ENCODE measurements around the gene TOMM40. TPM values are rescaled to one million over a fixed set of nuclear protein-coding genes. Genes with fewer than 3 reads are reported as not detected.

Gene TOMM40
- total and polyA plus RNA-seq, 2 of the 13 experiments (the other 11 are each of a cell fraction or from before 2014, with no cell fraction given) = 72.0 to 110 TPM

DNA sequence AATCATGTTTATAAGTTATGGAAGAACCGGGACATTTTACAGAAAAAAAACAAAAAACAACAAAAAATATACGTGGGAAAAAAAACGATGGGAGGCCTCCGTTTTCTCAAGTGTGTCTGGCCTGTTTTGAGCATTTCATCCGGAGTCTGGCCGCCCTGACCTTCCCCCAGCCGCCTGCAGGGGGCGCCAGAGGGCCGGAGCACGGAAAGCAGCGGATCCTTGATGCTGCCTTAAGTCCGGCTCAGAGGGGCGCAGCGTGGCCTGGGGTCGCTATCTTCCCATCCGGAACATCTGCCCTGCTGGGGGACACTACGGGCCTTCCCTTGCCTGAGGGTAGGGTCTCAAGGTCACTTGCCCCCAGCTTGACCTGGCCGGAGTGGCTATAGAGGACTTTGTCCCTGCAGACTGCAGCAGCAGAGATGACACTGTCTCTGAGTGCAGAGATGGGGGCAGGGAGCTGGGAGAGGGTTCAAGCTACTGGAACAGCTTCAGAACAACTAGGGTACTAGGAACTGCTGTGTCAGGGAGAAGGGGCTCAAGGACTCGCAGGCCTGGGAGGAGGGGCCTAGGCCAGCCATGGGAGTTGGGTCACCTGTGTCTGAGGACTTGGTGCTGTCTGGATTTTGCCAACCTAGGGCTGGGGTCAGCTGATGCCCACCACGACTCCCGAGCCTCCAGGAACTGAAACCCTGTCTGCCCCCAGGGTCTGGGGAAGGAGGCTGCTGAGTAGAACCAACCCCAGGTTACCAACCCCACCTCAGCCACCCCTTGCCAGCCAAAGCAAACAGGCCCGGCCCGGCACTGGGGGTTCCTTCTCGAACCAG is 12.8 kb downstream of the TOMM40 start (continued):
- TF ChIP-seq GLI4 (CRISPR knock-in tag; IDR thresholded peaks at IDR 0.05; ENCODE audit: borderline replicate concordance) (no peak), ZBTB20 (CRISPR knock-in tag; IDR thresholded peaks at IDR 0.05; ENCODE audit: borderline replicate concordance, low read depth) (peak; percentile 46; the same call in 1 of the 2 replicates), ZNF205 (CRISPR knock-in tag; IDR thresholded peaks at IDR 0.05) (peak; percentile 43), PRMT3 (CRISPR knock-in tag; IDR thresholded peaks at IDR 0.05; ENCODE audit: borderline replicate concordance, low read depth) (peak; percentile 43; the same call in 1 of the 2 replicates), KDM4B (CRISPR knock-in tag; IDR thresholded peaks at IDR 0.05) (no peak), PCBP2 (optimal IDR thresholded peaks at IDR 0.05; ENCODE audit: low read depth, low read length, poor library complexity, severe bottlenecking) (no peak), PTBP1 (IDR thresholded peaks at IDR 0.05; ENCODE audit: low read depth, low read length, poor library complexity, severe bottlenecking) (no peak)
- TF ChIP-seq, protein P1, sequence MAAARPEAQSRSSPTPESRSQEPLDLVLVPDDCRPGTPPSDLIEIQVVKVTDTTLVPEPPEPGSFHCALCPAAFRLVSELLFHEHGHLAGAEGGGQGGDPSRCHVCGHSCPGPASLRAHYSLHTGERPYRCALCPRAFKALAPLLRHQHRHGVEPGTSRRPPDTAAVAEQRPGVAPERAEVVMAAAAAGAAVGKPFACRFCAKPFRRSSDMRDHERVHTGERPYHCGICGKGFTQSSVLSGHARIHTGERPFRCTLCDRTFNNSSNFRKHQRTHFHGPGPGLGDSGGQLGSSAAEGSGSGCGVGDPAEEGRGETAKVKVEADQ (CRISPR knock-in tag; IDR thresholded peaks at IDR 0.05; ENCODE audit: borderline replicate concordance) = peak; percentile 69

DNA sequence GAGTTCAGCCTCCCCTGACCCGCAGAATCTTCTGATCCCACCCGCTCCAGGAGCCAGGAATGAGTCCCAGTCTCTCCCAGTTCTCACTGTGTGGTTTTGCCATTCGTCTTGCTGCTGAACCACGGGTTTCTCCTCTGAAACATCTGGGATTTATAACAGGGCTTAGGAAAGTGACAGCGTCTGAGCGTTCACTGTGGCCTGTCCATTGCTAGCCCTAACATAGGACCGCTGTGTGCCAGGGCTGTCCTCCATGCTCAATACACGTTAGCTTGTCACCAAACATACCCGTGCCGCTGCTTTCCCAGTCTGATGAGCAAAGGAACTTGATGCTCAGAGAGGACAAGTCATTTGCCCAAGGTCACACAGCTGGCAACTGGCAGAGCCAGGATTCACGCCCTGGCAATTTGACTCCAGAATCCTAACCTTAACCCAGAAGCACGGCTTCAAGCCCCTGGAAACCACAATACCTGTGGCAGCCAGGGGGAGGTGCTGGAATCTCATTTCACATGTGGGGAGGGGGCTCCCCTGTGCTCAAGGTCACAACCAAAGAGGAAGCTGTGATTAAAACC is 13.5 kb downstream of the TOMM40 start:
- POLR2A ChIA-PET = interaction anchor here (0.5 to 14.7 kb wide), 24 partner anchors 9 to 187 kb away, joined by 3 to 317 read pairs (median 6); partner anchors contain the start of genes APOC1, APOC2, CLASRP and CLPTM1
- peak overlapping the region; percentile 1 to 93 (median 87) for H3K4me3 ChIP-seq (replicated peaks in 1 of 3; ENCODE audit: insufficient read depth in 1 of 3, low read depth in 2 of 3, low read length in 3 of 3)
- TF ChIP-seq ZNF329 (CRISPR knock-in tag; IDR thresholded peaks at IDR 0.05; ENCODE audit: low read depth) = no peak
- TF ChIP-seq ZNF605 (CRISPR knock-in tag; IDR thresholded peaks at IDR 0.05) = no peak
- 0 out of 2 replicates have a peak, but pooled peaks have one; percentile 14 for TF ChIP-seq ZNF772 (CRISPR knock-in tag; IDR thresholded peaks at IDR 0.05)
- TF ChIP-seq HCFC1 (IDR thresholded peaks at IDR 0.05; ENCODE audit: low read depth, low read length) = no peak
- no peak for TF ChIP-seq FLYWCH1 (CRISPR knock-in tag; IDR thresholded peaks at IDR 0.05)
- TF ChIP-seq ZMAT3 (CRISPR knock-in tag; conservative IDR thresholded peaks at IDR 0.05) = 0 out of 2 replicates have a peak, but pooled peaks have one; percentile 52
- no peak for TF ChIP-seq GABPB1 (CRISPR knock-in tag; IDR thresholded peaks at IDR 0.05)
- no peak for TF ChIP-seq PHF20 (CRISPR knock-in tag; IDR thresholded peaks at IDR 0.05)
- TF ChIP-seq POLR2AphosphoS2 (IDR thresholded peaks at IDR 0.05; ENCODE audit: low read depth, low read length) = 0 out of 2 replicates have a peak, but pooled peaks have one; percentile 53
- TF ChIP-seq, protein P1 (CRISPR knock-in tag; IDR thresholded peaks at IDR 0.05; ENCODE audit: borderline replicate concordance) = no peak
- no peak for TF ChIP-seq TCF12 (IDR thresholded peaks at IDR 0.05)
- no peak for TF ChIP-seq TCF12 (CRISPR knock-in tag; IDR thresholded peaks at IDR 0.05)
- peak; percentile 13; the same call in 1 of the 2 replicates for TF ChIP-seq ZSCAN25 (CRISPR knock-in tag; IDR thresholded peaks at IDR 0.05)
- no peak for TF ChIP-seq KDM5B (CRISPR knock-in tag; IDR thresholded peaks at IDR 0.05; ENCODE audit: borderline replicate concordance)

More for the DNA sequence above, 13.5 kb downstream of the TOMM40 start:
- intact Hi-C loops (cut with micrococcal nuclease; ENCODE audit: unreplicated experiment) (no loop called here), in situ Hi-C loops (cut with HindIII; ENCODE audit: extremely low pct_ligation_motif_present, low pct_unique_long_range_greater_than_20kb) (no loop called here)
- Histone ChIP-seq H3K4me2 (ENCODE audit: low read depth, low read length) (peak overlapping the region; percentile 88), H2AFZ (ENCODE audit: low read length) (no peak overlapping the region), H3K79me2 (ENCODE audit: insufficient read depth, low read length) (peaks cover 24% of the 10 kb centered on the region), H3K27me3 (ENCODE audit: control insufficient read depth in 1 of 2, insufficient read depth in 2 of 2, low read length in 2 of 2) (no peaks in the 10 kb centered on the region; a peak in 1 of 5 replicates), H3K36me3 (replicated peaks in 1 of 2; ENCODE audit: control insufficient read depth in 1 of 2, insufficient read depth in 2 of 2, low read length in 2 of 2) (peaks cover 24 to 50% of the 10 kb centered on the region in 2 experiments), H4K20me1 (ENCODE audit: insufficient read depth, low read length) (peaks cover 14% of the 10 kb centered on the region), H3K4me1 (ENCODE audit: insufficient read depth, low read length) (peaks cover 46% of the 10 kb centered on the region), H3K9ac (ENCODE audit: insufficient read depth, low read depth, low read length) (peak overlapping the region; percentile 87), H3K27ac (ENCODE audit: extremely low read length, insufficient read depth, low read length) (peak overlapping the region; percentile 90), H3K9me3 (ENCODE audit: low read length) (no peaks in the 10 kb centered on the region)
- peak; percentile 34 for DNase-seq (ENCODE audit: low spot score)
- BruUV-seq (replicated peaks) = no TSS peak
- no peak for FAIRE-seq
- peak; percentile 23 for ATAC-seq
- 49% methylated on average over 9 of the region's 12 CpGs for WGBS (ENCODE audit: low lambda C conversion rate)
- CTCF ChIA-PET (ENCODE audit: low intra/inter-chr PET ratio, low total read pairs) = interaction anchor here (1.3 to 3.6 kb wide), 3 partner anchors 20 to 51 kb away, joined by 3 to 51 read pairs (median 4); no protein-coding TSS in a partner anchor

All from HepG2 (cell line).